Activated CD4-positive, alpha-beta T cell treated with anti-CD3 and anti-CD28 coated beads for 36 hours (primary cell): ENCODE measurements around the gene TSHZ1. TPM values are rescaled to one million over a fixed set of nuclear protein-coding genes. Genes with fewer than 3 reads are reported as not detected.
"Not testable (repeated sequence)": the region's sequence is repeated elsewhere in the genome, so short reads cannot be mapped to it uniquely, and the experiment has no call there.

ENCODE experiments used
- ATAC-seq: fragments of 200-7000 bp; cut with Tn5 transposase; one replicate; pipeline ENCODE4 v1.10.0; 2021; ENCODE audit warnings: mild to moderate bottlenecking, moderate library complexity
- CTCF ChIA-PET: fragments of 350-600 bp; sonication (Branson Sonifier 250); formaldehyde crosslinking; loops from one replicate; lab custom pipeline; 2021; ENCODE audit warnings: antibody characterized with exemption; lab: Charles Lee
- POLR2A ChIA-PET: fragments of 350-600 bp; sonication (Branson Sonifier 250); formaldehyde crosslinking; loops from one replicate; lab custom pipeline; 2021; ENCODE audit warnings: antibody characterized with exemption, inconsistent platforms; lab: Charles Lee
- DNase-seq: peaks from one replicate; pipeline ENCODE4 v3.0.0-alpha.2; 2020
- H3K27ac Mint-ChIP-seq: one replicate; pipeline ENCODE4 v1.8.0; 2021; ENCODE audit warnings: mixed read lengths
- H3K27me3 Mint-ChIP-seq: one replicate; pipeline ENCODE4 v1.8.0; 2021; ENCODE audit warnings: mixed read lengths
- H3K36me3 Mint-ChIP-seq: one replicate; pipeline ENCODE4 v1.8.0; 2021; ENCODE audit warnings: low read depth, mixed read lengths
- H3K4me1 Mint-ChIP-seq: one replicate; pipeline ENCODE4 v1.8.0; 2021; ENCODE audit warnings: mixed read lengths
- H3K4me3 Mint-ChIP-seq: one replicate; pipeline ENCODE4 v1.8.0; 2021; ENCODE audit warnings: mild to moderate bottlenecking, moderate library complexity, mixed read lengths
- H3K9me3 Mint-ChIP-seq: one replicate; pipeline ENCODE4 v1.8.0; 2021; ENCODE audit warnings: low read depth, mixed read lengths
- intact Hi-C, 2 experiments: fragments of 100-400 bp; cut with DNase I in 1 of 2; cut with micrococcal nuclease in 1 of 2; formaldehyde crosslinking; loops; one replicate each; pipeline versions ENCODE4 v1.14.2 to v1.15.1; 2022 to 2024; cut with DNase I, micrococcal nuclease
- total RNA-seq, 2 experiments: library from RNA; stranded (reverse); gene quantifications; one replicate each; pipeline ENCODE4 v1.2.3, GENCODE V29; 2021

The TSHZ1 gene
- total RNA-seq, 2 experiments from 2014 or later: 12.0 to 13.4 TPM

DNA sequence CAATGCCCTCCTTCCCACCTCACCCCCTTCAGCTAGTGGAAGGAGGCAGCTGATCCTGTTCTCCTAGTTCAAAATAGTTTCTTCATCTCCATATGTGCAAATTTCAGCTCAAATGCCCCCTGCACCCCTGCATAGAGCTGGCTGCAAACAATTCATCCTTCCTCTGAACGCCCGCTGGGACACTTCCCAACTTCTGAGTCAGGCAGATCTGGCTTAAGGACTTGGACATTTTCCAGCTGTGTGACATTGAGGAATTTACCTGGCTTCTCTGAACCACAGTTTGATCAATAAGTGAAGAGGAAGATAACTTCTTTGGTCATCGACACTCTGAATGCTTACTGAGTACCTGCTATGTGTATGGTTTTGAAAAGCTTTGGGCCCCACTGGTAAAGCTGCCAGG, 25.1 kb upstream of the TSHZ1 start:
- CTCF ChIA-PET: interaction anchor here (0.6 to 1.0 kb wide), 3 partner anchors 9 to 1479 kb away, joined by 3 to 5 read pairs (median 3); no protein-coding TSS in a partner anchor

DNA sequence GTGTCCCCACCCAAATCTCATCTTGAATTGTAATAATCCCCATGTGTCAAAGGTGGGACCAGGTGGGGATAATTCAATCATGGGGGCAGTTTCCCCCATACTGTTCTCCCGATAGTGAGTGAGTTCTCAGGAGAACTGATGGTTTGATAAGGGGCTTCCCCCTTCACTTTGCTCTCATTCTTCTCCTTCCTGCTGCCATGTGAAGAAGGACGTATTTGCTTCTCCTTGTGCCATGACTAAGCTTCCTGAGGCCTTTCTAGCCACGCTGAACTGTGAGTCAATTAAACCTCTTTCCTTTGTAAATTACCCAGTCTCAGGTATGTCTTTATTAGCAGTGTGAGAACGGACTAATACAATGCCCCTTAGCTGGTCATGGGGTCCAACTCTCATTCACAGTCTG, 22.9 kb upstream of the TSHZ1 start:
- H3K4me3 Mint-ChIP-seq, H3K9me3 Mint-ChIP-seq, H3K36me3 Mint-ChIP-seq, intact Hi-C loops, ATAC-seq, H3K4me1 Mint-ChIP-seq, POLR2A ChIA-PET, H3K27ac Mint-ChIP-seq, DNase-seq, H3K27me3 Mint-ChIP-seq: not testable (repeated sequence)
- CTCF ChIA-PET: interaction anchor here (1.0 kb wide), 1 partner anchor 48 kb away, joined by 3 read pairs; no protein-coding TSS in a partner anchor

More for the DNA sequence above, 25.1 kb upstream of the TSHZ1 start:
- DNase-seq: no peak
- intact Hi-C loops: no loop called here
- no peak overlapping the region for H3K27ac Mint-ChIP-seq
- H3K4me1 Mint-ChIP-seq: no peaks in the 10 kb centered on the region
- POLR2A ChIA-PET: interaction anchor here (0.6 kb wide), 1 partner anchor 130 kb away, joined by 3 read pairs; no protein-coding TSS in a partner anchor
- H3K36me3 Mint-ChIP-seq: no peaks in the 10 kb centered on the region
- no peak overlapping the region for H3K4me3 Mint-ChIP-seq
- no peak for ATAC-seq
- peaks cover 1% of the 10 kb centered on the region for H3K27me3 Mint-ChIP-seq
- H3K9me3 Mint-ChIP-seq: peaks cover 3% of the 10 kb centered on the region

DNA sequence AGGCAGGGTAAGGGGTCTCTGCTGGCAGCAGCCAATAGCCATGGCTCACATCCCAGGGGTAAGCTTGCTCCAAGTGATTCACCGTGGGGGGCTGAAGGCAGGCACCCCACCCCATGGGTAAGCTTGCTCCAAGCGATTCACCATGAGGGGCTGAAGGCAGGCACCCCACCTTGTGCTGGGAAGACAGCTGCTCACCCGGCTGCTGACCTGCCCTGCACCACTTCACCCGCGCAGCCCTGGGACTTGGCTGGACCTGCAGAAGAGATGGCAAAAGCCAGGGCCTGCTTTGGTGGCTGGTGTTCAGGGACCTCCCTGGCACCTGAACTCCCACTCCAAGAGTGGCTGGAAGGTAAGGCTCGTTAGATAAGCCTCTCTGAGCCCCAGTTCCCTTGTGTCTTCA, 20.9 kb upstream of the TSHZ1 start:
- H3K4me1 Mint-ChIP-seq: no peaks in the 10 kb centered on the region
- no peaks in the 10 kb centered on the region for H3K36me3 Mint-ChIP-seq

DNA sequence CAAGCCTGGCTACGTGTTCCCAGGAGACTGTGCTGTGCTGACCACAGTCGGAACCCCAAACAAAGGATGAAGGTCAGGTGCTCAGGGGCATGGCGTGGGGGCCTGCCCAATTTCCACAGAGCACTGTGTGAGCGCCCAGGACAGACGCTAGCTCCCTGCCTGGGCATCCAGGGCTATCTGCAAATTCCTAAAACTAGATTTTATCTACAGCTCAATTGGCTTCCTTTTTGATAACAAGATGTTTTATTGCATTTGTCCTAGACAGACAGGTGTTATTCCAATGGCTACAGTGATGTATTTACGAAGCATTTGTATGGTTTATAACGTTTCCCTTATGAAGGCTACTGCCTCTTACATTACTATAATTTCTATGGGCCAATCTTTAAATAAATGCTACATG, 17.7 kb upstream of the TSHZ1 start:
- Mint-ChIP-seq H3K9me3 (peaks cover under 1% of the 10 kb centered on the region), H3K4me1 (peaks cover 2% of the 10 kb centered on the region), H3K27me3 (no peaks in the 10 kb centered on the region), H3K27ac (no peak overlapping the region), H3K36me3 (peaks cover 4% of the 10 kb centered on the region), H3K4me3 (no peak overlapping the region)
- no peak for DNase-seq
- intact Hi-C loops: no loop called here
- ChIA-PET POLR2A (no interaction called here), CTCF (no interaction called here)
- no peak for ATAC-seq

More for the DNA sequence above, 20.9 kb upstream of the TSHZ1 start:
- Mint-ChIP-seq H3K27me3 (no peaks in the 10 kb centered on the region), H3K4me3 (no peak overlapping the region), H3K9me3 (peaks cover 2% of the 10 kb centered on the region), H3K27ac (no peak overlapping the region)
- ATAC-seq: no peak
- intact Hi-C loops: no loop called here
- CTCF ChIA-PET: no interaction called here
- DNase-seq: no peak
- POLR2A ChIA-PET: no interaction called here

DNA sequence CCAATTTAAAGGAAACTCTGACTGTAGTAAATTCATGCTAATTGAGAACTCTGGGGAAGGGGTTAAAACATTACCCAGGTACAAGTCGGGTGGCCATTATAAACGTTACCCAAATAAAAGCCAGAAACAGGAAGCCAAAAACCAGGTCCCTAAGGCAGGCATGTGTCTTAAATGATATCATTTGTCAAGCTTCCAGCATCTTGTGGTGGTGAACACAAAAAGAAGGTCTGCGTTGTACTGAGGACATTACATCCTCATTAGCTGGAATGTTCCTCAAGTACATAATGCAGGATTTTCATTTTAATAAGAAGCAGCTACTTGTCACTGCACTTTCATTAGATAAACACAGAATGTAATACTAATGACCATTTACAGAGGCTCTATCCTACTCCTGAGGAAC, 12.6 kb upstream of the TSHZ1 start:
- Mint-ChIP-seq H3K9me3 (no peaks in the 10 kb centered on the region), H3K4me3 (no peak overlapping the region), H3K27ac (no peak overlapping the region), H3K36me3 (peaks cover 10% of the 10 kb centered on the region), H3K4me1 (peaks cover 15% of the 10 kb centered on the region), H3K27me3 (no peaks in the 10 kb centered on the region)
- CTCF ChIA-PET: no interaction called here
- DNase-seq: no peak
- POLR2A ChIA-PET: no interaction called here
- ATAC-seq: no peak
- intact Hi-C loops: no loop called here

DNA sequence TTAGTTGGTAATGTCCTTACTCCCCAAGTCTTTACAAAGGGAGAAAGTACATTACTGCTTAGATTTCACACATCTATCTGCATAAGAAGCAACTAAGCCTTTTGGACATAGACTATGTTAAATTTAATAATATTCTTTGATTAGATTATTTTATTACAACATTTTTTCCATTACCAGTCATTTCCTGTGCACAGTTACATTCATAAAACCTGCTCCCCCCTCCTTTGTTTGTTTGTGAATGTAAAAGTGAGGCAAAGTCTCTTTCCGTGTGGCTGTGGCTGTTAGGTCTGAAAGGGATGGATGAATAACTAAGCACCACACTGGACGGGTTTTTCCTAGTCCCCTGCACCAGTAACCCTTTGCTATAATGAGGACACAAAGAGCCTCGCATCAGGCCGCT, 11.3 kb upstream of the TSHZ1 start:
- ATAC-seq (no peak), DNase-seq (no peak)
- H3K27me3 Mint-ChIP-seq: no peaks in the 10 kb centered on the region
- peaks cover 10% of the 10 kb centered on the region for H3K36me3 Mint-ChIP-seq
- ChIA-PET POLR2A (no interaction called here), CTCF (no interaction called here)
- peaks cover 15% of the 10 kb centered on the region for H3K4me1 Mint-ChIP-seq
- H3K9me3 Mint-ChIP-seq: no peaks in the 10 kb centered on the region
- no peak overlapping the region for H3K4me3 Mint-ChIP-seq
- no peak overlapping the region for H3K27ac Mint-ChIP-seq
- intact Hi-C loops: no loop called here

DNA sequence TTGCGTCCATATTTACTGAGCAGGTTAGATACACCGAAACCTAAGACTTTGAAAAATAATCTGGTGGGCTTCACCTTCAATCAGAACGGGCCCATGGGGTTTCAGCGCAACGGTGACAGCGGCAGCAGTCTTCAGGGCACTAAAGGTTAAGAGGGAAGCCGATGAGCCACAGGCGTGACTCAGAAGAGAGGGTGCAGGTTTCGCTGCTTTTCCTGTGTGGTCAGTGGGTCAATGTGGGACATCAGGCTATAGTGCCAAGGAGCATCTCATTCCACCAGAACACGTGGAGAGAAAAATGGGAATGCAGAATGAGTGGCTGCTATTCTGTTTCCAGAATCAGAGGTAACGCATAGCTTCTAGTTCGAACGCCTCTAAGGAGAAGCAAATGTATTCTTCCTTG, 10.5 kb upstream of the TSHZ1 start:
- H3K27me3 Mint-ChIP-seq: peaks cover under 1% of the 10 kb centered on the region
- H3K4me1 Mint-ChIP-seq: peaks cover 17% of the 10 kb centered on the region
- POLR2A ChIA-PET: no interaction called here
- no peaks in the 10 kb centered on the region for H3K9me3 Mint-ChIP-seq
- no peak overlapping the region for H3K4me3 Mint-ChIP-seq
- intact Hi-C loops: loop anchor here (10.0 kb wide), 4 partner anchors 205 to 575 kb away; no protein-coding TSS in a partner anchor
- no peak for DNase-seq
- CTCF ChIA-PET: no interaction called here
- no peak overlapping the region for H3K27ac Mint-ChIP-seq
- ATAC-seq: no peak
- peaks cover 10% of the 10 kb centered on the region for H3K36me3 Mint-ChIP-seq

DNA sequence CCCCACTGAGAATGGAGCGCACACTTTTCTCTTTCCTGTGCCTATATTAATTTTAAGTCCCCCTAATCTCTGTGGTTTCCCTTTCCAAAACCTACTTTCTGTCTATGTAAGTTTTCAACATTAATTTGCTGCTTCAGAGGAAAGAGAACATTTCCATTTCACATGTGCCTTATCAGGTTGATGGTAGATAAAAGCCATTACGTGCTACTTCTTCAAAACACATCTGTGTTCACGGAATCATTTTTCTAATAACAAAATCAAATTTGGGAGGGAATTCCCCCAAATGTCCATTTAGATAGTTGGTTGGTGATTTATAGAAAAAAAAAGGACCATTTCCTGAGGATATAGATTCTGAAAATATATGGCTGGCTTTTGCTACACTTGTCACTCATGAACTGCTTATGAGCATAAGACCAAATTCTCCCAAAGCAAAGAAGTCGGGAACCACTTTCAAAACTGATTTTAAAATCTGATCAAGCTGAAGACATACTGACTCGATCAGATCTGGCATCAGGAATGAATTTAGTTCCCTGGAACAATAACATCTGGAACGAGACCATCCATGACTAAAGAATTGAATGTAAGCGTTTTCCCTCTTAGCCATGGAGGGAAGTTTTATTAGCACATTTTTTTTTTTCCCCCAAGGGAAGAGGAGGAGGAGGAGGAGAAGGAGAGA, 9.9 kb upstream of the TSHZ1 start:
- no peak overlapping the region for H3K27ac Mint-ChIP-seq

DNA sequence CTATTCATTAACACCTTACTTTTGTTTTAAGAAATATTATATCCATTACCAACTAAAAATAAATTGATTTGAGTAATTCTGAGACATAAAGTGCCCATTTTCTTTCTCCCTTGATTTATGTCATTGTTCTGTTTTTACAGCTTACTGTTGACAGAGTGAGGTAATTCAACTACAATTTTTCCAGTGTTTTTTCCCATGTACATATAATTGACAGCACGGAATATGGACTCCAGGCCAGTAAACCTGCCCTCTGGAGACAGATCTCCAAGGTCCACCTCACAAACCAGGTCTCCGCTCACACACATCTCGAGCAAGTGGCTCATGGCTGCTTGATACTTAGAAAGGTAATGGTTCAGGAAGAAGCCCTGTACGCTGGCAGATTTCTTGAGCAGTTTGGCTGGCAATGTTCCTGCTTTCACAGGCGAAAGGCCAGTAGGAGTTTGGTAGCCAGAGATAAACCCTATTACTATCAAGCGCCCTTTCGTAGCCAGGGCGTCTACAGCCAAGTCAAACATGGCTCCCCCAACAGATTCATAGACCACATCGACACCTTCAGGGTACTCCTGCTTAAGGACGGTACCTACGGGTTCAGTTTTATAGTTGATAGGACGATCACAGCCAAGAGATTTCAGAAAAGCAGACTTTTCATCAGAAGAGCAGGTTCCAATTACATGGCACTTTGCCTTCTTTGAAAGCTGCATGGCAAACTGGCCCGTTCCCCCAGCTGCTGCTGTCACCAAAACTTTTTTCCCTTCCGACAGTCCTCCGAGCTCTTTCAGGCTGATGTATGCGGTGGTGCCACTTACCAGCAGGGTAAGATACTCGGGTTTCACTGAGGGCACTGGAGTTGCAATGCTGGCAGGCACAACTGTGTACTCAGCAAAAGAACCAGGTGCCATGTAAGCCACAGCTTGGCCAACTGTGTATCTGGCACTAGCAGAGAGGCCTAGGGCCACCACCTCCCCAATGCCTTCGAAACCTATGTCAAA, 9.0 kb upstream of the TSHZ1 start:
- H3K4me1 Mint-ChIP-seq: peaks cover 32% of the 10 kb centered on the region
- ChIA-PET POLR2A (no interaction called here), CTCF (interaction anchor here (0.6 kb wide), 1 partner anchor 164 kb away, joined by 3 read pairs; no protein-coding TSS in a partner anchor)
- ATAC-seq (no peak), DNase-seq (no peak)
- no peak overlapping the region for H3K4me3 Mint-ChIP-seq
- no peak overlapping the region for H3K27ac Mint-ChIP-seq
- peaks cover 14% of the 10 kb centered on the region for H3K36me3 Mint-ChIP-seq
- H3K9me3 Mint-ChIP-seq: no peaks in the 10 kb centered on the region
- intact Hi-C loops: loop anchor here (10.0 kb wide), 4 partner anchors 207 to 577 kb away; no protein-coding TSS in a partner anchor
- peaks cover 11% of the 10 kb centered on the region for H3K27me3 Mint-ChIP-seq

More for the DNA sequence above, 9.9 kb upstream of the TSHZ1 start:
- H3K4me3 Mint-ChIP-seq: no peak overlapping the region
- DNase-seq (no peak), ATAC-seq (no peak)
- CTCF ChIA-PET: no interaction called here
- peaks cover 24% of the 10 kb centered on the region for H3K4me1 Mint-ChIP-seq
- peaks cover 6% of the 10 kb centered on the region for H3K27me3 Mint-ChIP-seq
- H3K36me3 Mint-ChIP-seq: peaks cover 13% of the 10 kb centered on the region
- no peaks in the 10 kb centered on the region for H3K9me3 Mint-ChIP-seq
- POLR2A ChIA-PET: no interaction called here
- intact Hi-C loops: loop anchor here (10.0 kb wide), 4 partner anchors 206 to 576 kb away; no protein-coding TSS in a partner anchor

DNA sequence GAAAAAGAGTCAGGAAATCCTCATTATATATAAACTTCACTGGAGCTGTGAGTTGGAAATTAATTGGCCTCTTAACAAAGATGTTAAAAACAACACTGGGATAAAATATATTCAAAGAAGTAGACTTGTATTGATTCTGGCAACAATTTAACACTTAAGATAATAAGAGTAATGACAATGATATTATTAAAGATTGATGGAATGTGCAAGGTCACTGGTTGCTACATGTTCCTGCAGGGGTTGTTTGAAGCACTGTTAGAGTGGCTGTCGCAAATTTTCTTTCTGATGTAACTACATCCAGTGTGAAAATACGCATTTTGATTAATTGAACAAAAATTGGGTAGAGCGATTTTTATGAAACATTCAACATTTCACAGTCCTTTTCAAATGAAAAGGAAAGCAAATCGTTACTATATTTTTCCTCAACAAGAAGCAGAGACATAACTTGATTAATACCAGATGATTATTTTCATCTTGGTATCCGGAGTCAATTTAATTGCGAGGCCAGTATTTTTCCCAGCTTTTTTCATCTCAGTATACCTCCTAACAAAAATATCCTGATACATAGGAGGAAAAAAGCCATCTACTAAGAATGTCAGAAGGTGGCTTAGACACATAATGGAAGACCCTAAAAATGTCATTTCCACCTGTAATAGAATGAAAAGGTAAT, 7.8 kb upstream of the TSHZ1 start:
- Mint-ChIP-seq H3K9me3 (no peaks in the 10 kb centered on the region), H3K36me3 (peaks cover 14% of the 10 kb centered on the region), H3K27ac (no peak overlapping the region), H3K4me3 (no peak overlapping the region), H3K27me3 (peaks cover 11% of the 10 kb centered on the region), H3K4me1 (peaks cover 43% of the 10 kb centered on the region)
- POLR2A ChIA-PET: no interaction called here
- CTCF ChIA-PET: no interaction called here
- intact Hi-C loops: loop anchor here (10.0 kb wide), 4 partner anchors 208 to 578 kb away; no protein-coding TSS in a partner anchor
- ATAC-seq: no peak
- no peak for DNase-seq
